COLO668 (cell line): Measurements from ENCODE around the gene IKZF2.

ENCODE experiments used
- DNase-seq: peaks from one replicate; lab custom pipeline; 2025; ENCODE audit not compliant: unreplicated experiment; lab: John Stamatoyannopoulos, UW

The IKZF2 gene

DNA sequence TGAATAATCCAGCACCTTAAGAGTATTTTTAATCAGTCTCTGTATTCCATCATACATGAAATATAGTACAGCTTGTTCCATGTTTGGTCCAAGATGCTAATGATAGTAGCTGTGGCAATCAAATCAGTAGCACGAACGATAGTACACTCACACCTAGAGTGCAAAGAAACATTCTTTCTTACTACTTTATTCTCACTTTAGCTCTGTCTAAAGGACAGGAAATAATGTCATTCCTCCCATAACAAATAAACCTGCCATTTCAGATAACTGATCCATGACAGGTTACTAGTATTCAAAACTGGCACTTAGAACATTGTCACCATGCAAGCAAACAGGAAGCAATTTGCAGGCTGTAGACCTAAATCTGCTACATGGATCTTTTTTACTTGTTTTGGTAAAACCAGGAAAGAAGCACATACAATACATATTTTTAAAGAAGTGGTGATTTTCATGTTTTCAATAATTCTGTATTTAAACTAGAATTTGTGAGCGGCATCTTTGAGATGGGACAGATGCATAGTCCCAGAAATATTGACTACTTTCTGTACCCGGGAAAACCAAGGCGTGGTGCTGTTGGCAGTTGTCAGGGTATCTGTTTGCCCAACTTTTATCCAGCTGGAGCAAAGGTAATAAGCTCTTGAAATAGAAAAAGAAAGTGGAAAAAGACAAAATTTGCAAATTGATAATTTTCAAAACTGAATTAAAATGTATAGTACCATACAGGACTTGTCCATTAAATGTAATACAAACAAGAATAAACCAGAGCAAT, 49.5 kb downstream of the IKZF2 start:
- DNase-seq: no peak

- DNase-seq: no peak
These were observed 50.3 kb downstream of the IKZF2 start for GRCh38 chr2:213101109-213101508.

- no peak for DNase-seq
These were observed 52.8 kb downstream of the IKZF2 start for GRCh38 chr2:213098612-213099011.

- DNase-seq: no peak
These were observed 59.6 kb downstream of the IKZF2 start for GRCh38 chr2:213091765-213092164.

- DNase-seq: no peak
These were observed 60.6 kb downstream of the IKZF2 start for GRCh38 chr2:213090772-213091171.

GRCh38 chr2:213089438-213089837, 62.0 kb downstream of the IKZF2 start:
- DNase-seq: no peak

DNA sequence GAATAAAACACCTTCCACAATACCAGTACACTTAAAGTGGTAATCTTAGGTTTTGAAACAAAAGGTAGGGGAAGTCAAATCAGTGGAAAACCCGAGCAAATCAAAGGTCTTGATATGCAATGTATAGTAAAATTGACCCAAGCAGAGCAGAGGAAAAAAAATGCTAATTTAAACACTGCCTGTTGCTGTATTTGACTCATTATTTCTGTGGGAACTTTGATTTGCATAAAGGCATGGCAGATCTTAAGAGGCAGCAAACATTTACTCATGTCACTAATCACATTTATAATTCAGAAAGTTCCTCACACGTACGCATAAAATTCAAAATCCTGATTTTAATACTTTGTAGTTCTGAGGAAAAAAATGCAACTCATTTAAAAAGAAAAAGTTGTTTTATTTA, 64.4 kb downstream of the IKZF2 start:
- no peak for DNase-seq

DNA sequence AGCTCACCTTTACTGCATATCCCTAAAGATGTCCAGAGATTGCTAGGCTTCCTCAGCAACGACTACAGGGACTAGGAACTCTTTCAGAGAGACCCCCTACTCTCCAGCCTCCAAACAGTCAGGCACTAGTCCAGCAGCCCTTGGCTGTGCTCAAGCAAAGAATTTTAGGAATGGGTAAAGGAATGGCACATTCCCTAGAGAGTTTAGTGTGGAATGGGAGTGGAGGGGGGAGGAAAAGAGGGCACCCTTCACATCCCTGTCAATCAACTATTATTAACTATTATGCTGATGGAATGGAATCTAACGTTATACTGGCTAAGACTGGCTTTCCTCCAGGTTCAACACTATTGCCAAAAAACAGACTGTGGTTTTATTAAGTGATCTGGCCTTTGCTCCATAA, 64.8 kb downstream of the IKZF2 start:
- DNase-seq: no peak

DNA sequence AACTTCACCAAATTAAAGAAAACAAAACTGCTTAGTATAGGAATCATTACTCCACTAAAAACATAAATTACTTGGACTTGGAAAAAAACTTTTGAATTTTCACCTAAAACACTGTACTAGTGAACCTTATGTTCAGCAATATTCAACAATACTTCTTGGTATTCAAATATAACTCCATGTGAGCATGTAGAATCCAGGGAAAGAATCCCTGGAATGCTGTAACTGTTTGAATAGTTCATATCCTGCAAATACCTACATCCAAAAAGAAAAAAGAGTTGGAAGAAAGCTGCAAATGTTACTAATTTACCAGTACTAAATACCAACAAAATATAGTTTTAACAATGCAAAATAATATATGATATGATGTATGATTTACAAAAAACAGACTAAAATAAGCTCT, 65.4 kb downstream of the IKZF2 start:
- DNase-seq: no peak

DNA sequence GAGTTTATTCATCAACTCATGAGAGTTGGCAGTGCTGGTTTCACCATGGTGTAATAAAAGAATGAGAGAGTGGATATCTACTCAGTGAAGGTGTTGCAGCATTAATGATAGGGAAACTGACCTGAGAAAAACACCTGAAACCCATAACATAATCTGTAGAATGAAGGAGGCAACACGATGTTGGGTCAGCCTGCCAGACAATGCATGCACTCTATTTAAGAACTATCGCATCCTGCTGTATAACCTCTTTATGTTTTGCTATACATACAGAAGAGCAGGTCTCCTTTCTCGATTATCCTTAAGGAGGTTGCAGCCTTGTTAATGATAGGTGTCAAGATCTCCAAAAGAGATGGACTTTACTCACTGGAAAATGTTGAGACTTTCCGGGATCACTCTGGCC, 65.9 kb downstream of the IKZF2 start:
- no peak for DNase-seq

DNA sequence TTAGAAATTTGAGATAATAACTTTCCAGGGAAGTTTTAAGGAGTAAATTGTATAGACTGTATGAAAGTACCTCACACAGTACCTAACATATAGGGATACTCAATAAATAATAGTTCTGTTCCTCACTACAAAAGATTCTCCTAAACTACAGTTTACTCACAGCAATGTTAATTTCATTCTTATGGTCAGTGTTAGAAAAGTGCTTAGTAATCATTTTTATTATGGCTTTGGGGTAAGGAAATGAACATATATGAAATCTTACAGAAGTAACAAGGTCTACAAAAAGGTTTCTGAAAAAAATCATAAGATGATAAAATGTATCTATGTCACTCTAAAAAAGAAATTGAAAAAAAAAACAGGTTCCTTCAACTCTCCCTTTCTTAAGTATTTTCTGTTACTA, 67.2 kb downstream of the IKZF2 start:
- no peak for DNase-seq

DNA sequence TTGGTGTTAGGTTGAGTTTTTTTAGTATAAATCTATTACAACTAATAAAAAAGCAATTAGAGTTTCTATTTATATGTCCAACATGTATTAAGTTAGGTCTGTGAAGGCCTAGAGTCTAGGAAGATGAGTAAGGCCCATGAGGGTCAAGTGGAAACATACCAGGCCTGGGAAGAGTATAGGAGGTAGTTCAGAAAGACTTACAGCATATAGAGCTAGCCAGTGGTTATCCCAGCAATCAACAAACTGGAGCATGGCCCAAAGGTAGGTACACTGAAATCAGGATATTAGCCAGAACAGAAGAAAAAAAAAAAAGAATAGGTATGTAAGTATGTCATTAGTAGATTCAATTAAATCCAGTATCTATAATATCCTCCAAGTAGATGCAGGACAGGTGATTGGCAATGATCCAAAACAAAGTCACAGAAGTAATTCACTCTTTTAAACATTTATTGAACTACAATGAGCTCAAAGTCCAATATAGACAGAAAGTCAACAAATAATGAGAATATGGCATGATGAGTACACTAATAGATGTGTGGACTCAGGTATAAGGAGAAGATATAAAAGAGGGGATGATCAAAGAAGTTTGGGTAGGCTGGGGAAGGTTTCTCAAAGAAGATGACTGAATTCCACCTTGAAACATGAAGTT, 70.3 kb downstream of the IKZF2 start:
- DNase-seq: no peak

DNA sequence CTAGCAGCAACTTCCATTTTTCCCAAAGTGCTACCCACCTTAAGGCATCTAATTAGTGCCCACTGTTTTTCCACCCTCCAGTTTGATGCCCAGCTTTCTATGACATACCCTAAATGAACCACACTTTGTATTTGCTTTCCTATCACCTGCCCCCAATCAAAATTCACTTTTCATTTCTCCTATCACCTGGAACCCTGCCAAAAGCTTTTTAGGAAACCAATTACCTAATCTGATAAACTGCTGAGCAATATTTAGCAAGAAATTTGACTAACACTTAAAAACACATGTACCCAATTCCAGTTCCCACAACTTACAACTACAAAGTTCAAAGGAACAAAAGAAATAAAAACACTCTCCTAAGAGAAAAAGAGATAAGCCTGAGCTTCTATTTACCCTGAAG, 71.7 kb downstream of the IKZF2 start:
- no peak for DNase-seq

DNA sequence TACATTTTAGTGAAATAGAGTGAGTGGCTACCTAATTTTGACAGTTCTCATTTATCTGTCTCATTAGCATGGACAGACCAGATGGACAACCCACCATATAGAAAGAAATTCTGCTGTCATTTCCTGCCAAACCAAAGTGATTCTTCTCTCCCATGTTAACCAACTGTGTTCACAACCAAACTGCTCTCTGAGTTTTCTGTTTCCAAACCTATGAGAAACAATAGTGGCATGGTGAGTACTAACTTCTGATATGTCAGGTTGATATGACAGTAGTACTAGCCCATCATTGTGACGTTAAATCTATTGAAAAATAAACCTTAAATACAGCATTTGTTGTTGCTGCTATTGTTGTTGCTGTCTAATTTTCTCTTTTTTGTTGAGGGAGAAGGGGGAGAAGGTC, 72.7 kb downstream of the IKZF2 start:
- no peak for DNase-seq

- no peak for DNase-seq
These were observed 81.9 kb downstream of the IKZF2 start for GRCh38 chr2:213069531-213069930.

GRCh38 chr2:213068676-213069359, 82.6 kb downstream of the IKZF2 start:
- DNase-seq: no peak

DNA sequence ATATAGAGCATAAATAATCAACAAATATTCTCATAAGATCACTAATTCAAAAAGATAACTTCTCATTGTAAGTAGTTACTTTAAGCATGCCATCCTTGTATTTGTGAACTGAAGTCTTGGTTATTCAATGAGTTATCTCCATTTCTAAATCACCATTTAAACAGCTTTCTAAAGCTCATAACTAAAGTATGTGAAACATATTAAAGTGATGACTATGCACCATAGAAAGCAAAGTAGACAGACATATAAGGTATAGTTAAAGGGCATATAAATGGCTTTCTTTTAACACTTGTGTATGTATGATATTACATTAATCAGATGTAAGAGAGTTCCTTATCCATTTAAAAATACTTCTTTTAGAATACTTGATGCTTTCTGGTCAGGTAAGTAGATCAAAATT, 83.5 kb downstream of the IKZF2 start:
- DNase-seq: no peak

DNA sequence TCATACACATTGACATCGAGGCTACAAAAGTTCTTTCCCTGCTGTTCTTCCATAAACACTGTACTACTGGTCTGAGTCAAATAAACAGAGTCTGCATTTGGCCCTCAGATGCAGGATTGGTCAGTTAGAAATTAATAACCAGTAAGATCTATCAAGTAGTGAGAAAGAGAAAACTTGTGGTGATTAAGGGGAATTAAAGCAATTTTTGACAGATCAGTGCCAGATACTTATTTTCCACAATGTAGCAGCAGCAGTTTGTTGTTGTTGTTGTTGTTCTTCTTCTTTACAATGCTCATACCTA, 85.0 kb downstream of the IKZF2 start:
- no peak for DNase-seq

DNA sequence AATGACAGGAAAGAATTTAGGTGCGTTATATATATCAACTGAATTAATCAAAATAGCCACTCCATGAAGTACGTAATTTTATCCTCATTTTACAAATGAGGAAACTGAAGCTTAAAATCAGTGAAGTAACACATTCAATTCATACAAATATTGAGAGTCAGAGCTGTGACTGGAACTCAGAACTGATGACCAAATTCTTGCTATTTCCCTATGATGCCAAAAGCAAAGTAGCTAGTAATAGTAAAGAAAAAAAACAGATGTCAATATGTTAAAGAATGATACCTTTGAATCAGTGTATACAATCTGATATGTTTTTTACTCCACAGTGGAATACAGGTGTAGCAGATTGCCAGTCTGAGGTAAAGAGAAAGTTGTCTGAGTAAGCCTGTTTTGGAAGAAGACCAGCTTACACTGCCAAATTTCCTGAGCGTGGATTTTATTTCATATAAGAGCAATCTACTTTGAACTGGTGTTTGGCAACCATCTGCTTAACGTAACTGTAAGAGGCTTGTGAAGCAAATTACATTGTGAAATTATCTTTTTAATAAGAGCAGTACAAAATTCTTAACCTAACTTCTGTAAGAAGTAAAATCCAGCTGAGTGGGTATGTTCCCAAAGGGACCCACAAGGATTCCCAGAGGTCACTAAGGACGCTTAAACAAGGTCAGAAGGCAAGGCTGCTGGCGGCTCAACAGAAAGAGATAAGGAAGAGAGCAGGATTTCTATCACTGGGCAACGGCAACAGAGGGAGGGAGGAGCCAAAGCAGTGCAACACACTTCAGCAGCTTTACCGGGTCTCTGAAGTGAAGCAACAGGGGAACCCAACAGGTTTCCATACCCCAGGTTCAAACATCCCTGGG, 85.6 kb downstream of the IKZF2 start:
- no peak for DNase-seq

DNA sequence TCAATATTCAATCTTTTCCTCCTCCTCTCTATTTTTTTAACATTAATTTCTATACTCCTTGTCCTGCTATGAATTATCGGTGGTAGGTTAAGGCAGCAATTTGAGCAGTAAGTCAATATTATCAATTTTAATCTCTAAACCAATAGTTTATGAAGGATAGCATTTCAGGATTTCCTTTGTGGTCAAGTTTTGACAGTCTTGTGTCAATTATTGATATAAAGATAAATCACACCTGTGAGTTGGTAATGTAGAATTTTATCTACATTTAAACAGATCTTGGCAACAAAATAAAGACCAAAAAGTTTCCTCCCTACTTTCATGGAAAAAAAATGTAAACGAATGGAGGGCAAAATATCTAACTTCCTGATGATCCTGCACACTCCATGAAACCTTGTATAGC, 87.3 kb downstream of the IKZF2 start:
- no peak for DNase-seq

- no peak for DNase-seq
These were observed 93.4 kb downstream of the IKZF2 start for GRCh38 chr2:213057977-213058376.

DNA sequence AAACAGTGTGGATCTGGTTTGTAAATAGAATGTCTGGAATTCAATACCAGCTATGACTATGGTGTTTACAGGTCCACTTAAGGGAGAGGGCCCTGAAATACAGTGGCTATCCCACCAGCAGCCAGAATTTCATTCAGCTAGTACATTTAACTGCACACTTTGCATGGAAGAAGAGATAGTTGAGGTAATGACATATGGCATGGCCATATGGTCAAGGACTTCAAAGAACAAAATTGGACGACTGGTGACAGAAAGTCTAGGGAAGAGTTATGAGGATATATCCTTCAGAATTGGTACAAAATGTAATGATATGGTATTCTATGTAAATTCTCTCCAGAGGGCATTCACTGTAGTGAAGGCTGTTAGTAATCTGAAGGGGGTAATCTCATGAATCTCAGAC, 105.0 kb downstream of the IKZF2 start:
- no peak for DNase-seq
